ENCODE results near the gene EML6. TPM values are rescaled to one million over a fixed set of nuclear protein-coding genes. Genes with fewer than 3 reads are reported as not detected.

The EML6 gene
- total and polyA plus RNA-seq, 4 donors: 0.94 to 5.1 (median 2.0) TPM

DNA sequence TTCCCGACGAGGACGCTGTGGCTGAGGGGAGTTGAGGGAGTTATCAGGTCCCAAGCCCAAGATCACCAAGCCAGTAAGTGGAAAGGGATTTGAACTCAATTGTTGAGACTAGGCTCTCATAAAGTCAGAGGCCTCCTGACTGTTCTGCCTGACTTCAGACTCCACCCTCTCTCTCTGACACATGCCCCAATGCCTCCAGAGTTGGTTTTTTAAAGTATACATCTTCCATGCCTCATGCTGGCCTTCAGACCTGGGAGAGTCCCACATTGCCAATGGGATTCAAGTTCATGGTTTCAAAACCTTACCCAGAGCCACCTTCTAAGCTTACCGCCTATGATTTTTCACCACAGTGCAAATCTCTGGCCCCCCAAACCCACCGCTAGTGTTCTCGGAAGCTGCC is 226.0 kb downstream of the EML6 start:
- no peak for DNase-seq
- WGBS, 2 donors: 98% methylated on average over 6 of the region's 6 CpGs
- ATAC-seq (ENCODE audit: insufficient read depth, low FRiP score): no peak
- H3K4me3 ChIP-seq: no peak overlapping the region
- TF ChIP-seq, protein P1, sequence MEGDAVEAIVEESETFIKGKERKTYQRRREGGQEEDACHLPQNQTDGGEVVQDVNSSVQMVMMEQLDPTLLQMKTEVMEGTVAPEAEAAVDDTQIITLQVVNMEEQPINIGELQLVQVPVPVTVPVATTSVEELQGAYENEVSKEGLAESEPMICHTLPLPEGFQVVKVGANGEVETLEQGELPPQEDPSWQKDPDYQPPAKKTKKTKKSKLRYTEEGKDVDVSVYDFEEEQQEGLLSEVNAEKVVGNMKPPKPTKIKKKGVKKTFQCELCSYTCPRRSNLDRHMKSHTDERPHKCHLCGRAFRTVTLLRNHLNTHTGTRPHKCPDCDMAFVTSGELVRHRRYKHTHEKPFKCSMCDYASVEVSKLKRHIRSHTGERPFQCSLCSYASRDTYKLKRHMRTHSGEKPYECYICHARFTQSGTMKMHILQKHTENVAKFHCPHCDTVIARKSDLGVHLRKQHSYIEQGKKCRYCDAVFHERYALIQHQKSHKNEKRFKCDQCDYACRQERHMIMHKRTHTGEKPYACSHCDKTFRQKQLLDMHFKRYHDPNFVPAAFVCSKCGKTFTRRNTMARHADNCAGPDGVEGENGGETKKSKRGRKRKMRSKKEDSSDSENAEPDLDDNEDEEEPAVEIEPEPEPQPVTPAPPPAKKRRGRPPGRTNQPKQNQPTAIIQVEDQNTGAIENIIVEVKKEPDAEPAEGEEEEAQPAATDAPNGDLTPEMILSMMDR (IDR thresholded peaks at IDR 0.05; ENCODE audit: control extremely low read depth, extremely low read depth): no peak
- H3K9ac ChIP-seq (ENCODE audit: insufficient read depth in 1 of 2, low read length in 2 of 2): no peak overlapping the region
- no peak overlapping the region for H3K27ac ChIP-seq (ENCODE audit: low read depth in 1 of 2, low read length in 1 of 2)
- H3K36me3 ChIP-seq (ENCODE audit: control insufficient read depth in 4 of 4, insufficient read depth in 4 of 4, low read length in 4 of 4): no peaks in the 10 kb centered on the region
- H3K9me3 ChIP-seq (ENCODE audit: control insufficient read depth in 4 of 4, insufficient read depth in 3 of 4, low read length in 3 of 4): no peaks in the 10 kb centered on the region
- no peaks in the 10 kb centered on the region for H3K27me3 ChIP-seq (ENCODE audit: control insufficient read depth in 3 of 3, insufficient read depth in 3 of 3, low read length in 2 of 3)
- H3K4me1 ChIP-seq (ENCODE audit: control insufficient read depth in 5 of 5, insufficient read depth in 5 of 5, low read length in 5 of 5): peaks cover 0 to 12% (median 7%) of the 10 kb centered on the region in 5 donors

- no peak for ATAC-seq (ENCODE audit: insufficient read depth, low FRiP score)
- no peak overlapping the region for H3K27ac ChIP-seq (ENCODE audit: low read depth in 1 of 2, low read length in 1 of 2)
- TF ChIP-seq, protein P1 (IDR thresholded peaks at IDR 0.05; ENCODE audit: control extremely low read depth, extremely low read depth): no peak
- no peak overlapping the region for H3K4me3 ChIP-seq
- H3K27me3 ChIP-seq (ENCODE audit: control insufficient read depth in 3 of 3, insufficient read depth in 3 of 3, low read length in 2 of 3): no peaks in the 10 kb centered on the region
- DNase-seq: no peak
- no peak overlapping the region for H3K9ac ChIP-seq (ENCODE audit: insufficient read depth in 1 of 2, low read length in 2 of 2)
- WGBS, 2 donors: 97 to 98% methylated on average over 3 of the region's 3 CpGs
- no peaks in the 10 kb centered on the region for H3K9me3 ChIP-seq (ENCODE audit: control insufficient read depth in 4 of 4, insufficient read depth in 3 of 4, low read length in 3 of 4)
- H3K36me3 ChIP-seq (ENCODE audit: control insufficient read depth in 4 of 4, insufficient read depth in 4 of 4, low read length in 4 of 4): no peaks in the 10 kb centered on the region
- H3K4me1 ChIP-seq (ENCODE audit: control insufficient read depth in 5 of 5, insufficient read depth in 5 of 5, low read length in 5 of 5): peaks cover 0 to 8% (median 4%) of the 10 kb centered on the region in 5 donors
Measured at GRCh38 chr2:54950811-54951210, 227.3 kb downstream of the EML6 start.

GRCh38 chr2:54952425-54952824 is 229.0 kb downstream of the EML6 start:
- no peak for DNase-seq
- TF ChIP-seq, protein P1 (IDR thresholded peaks at IDR 0.05; ENCODE audit: control extremely low read depth, extremely low read depth): no peak
- WGBS, 2 donors: 71 to 75% methylated on average over 5 of the region's 5 CpGs
- Histone ChIP-seq H3K36me3 (ENCODE audit: control insufficient read depth in 4 of 4, insufficient read depth in 4 of 4, low read length in 4 of 4) (no peaks in the 10 kb centered on the region), H3K4me1 (ENCODE audit: control insufficient read depth in 5 of 5, insufficient read depth in 5 of 5, low read length in 5 of 5) (no peaks in the 10 kb centered on the region), H3K27me3 (ENCODE audit: control insufficient read depth in 3 of 3, insufficient read depth in 3 of 3, low read length in 2 of 3) (no peaks in the 10 kb centered on the region), H3K27ac (ENCODE audit: low read depth in 1 of 2, low read length in 1 of 2) (no peak overlapping the region), H3K9me3 (ENCODE audit: control insufficient read depth in 4 of 4, insufficient read depth in 3 of 4, low read length in 3 of 4) (no peaks in the 10 kb centered on the region), H3K9ac (ENCODE audit: insufficient read depth in 1 of 2, low read length in 2 of 2) (no peak overlapping the region), H3K4me3 (no peak overlapping the region)
- no peak for ATAC-seq (ENCODE audit: insufficient read depth, low FRiP score)

DNA sequence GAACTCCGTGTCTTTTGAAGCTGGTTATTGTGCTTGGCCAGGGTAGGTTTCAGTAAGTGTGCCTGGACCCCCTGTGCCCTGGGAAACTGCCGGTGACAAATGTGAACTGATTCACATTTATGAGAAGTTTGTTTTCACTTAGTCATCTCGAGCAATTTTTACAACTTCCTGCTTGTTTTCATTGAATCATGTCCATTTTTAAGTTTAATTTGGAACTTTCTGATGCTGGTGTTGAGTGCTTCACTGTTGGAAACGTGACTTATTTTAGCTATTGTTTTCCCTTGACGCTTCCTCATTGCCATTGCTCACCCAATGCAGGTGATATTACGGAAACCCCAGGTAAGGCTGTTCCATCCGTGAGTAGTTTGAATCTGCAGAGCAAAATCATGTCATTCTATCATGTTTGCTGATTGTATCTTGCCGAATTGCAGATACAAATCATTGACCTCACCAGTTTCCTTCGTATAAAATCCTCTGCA is 229.6 kb downstream of the EML6 start:
- Histone ChIP-seq H3K4me3 (no peak overlapping the region), H3K36me3 (ENCODE audit: control insufficient read depth in 4 of 4, insufficient read depth in 4 of 4, low read length in 4 of 4) (no peaks in the 10 kb centered on the region), H3K9me3 (ENCODE audit: control insufficient read depth in 4 of 4, insufficient read depth in 3 of 4, low read length in 3 of 4) (no peaks in the 10 kb centered on the region), H3K27ac (ENCODE audit: low read depth in 1 of 2, low read length in 1 of 2) (no peak overlapping the region), H3K27me3 (ENCODE audit: control insufficient read depth in 3 of 3, insufficient read depth in 3 of 3, low read length in 2 of 3) (no peaks in the 10 kb centered on the region), H3K9ac (ENCODE audit: insufficient read depth in 1 of 2, low read length in 2 of 2) (no peak overlapping the region), H3K4me1 (ENCODE audit: control insufficient read depth in 5 of 5, insufficient read depth in 5 of 5, low read length in 5 of 5) (no peaks in the 10 kb centered on the region)
- TF ChIP-seq, protein P1 (IDR thresholded peaks at IDR 0.05; ENCODE audit: control extremely low read depth, extremely low read depth): no peak
- ATAC-seq (ENCODE audit: insufficient read depth, low FRiP score) (no peak), DNase-seq (no peak)
- 56 to 66% methylated on average over 9 of the region's 9 CpGs for WGBS, 2 donors
